Rectal smooth muscle tissue (tissue), 1 donor: ENCODE results near the gene HBZ.
"Not testable (repeated sequence)": the region's sequence is repeated elsewhere in the genome, so short reads cannot be mapped to it uniquely, and the experiment has no call there.

Source experiments
- H3K27ac ChIP-seq: one replicate; pipeline ENCODE4 v1.7.0; 2013; ENCODE audit warnings: low read depth, low read length, inconsistent platforms
- H3K27me3 ChIP-seq: one replicate; pipeline ENCODE4 v1.7.0; 2013; ENCODE audit warnings: low read length; ENCODE audit not compliant: control insufficient read depth, insufficient read depth
- H3K36me3 ChIP-seq: one replicate; pipeline ENCODE4 v1.7.0; 2013; ENCODE audit warnings: low read length; ENCODE audit not compliant: control insufficient read depth, insufficient read depth
- H3K4me1 ChIP-seq: one replicate; pipeline ENCODE4 v1.7.0; 2013; ENCODE audit warnings: low read length; ENCODE audit not compliant: control insufficient read depth, insufficient read depth
- H3K4me3 ChIP-seq: one replicate; pipeline ENCODE4 v1.7.0; 2013; ENCODE audit warnings: low read length
- H3K9ac ChIP-seq: one replicate; pipeline ENCODE4 v1.7.0; 2013; ENCODE audit warnings: low read length

Gene HBZ

GRCh38 chr16:119835-120491, 32.5 kb upstream of the HBZ start:
- Histone ChIP-seq H3K4me1 (peaks cover 3% of the 10 kb centered on the region), H3K27ac (no peak overlapping the region), H3K9ac (no peak overlapping the region), H3K4me3 (no peak overlapping the region), H3K36me3 (peaks cover 3% of the 10 kb centered on the region), H3K27me3 (no peaks in the 10 kb centered on the region)

- peaks cover 3% of the 10 kb centered on the region for H3K4me1 ChIP-seq
- no peaks in the 10 kb centered on the region for H3K27me3 ChIP-seq
- no peak overlapping the region for H3K27ac ChIP-seq
- H3K4me3 ChIP-seq = no peak overlapping the region
- H3K9ac ChIP-seq = no peak overlapping the region
- peaks cover 3% of the 10 kb centered on the region for H3K36me3 ChIP-seq
Measured at GRCh38 chr16:120756-121155, 31.7 kb upstream of the HBZ start.

GRCh38 chr16:122361-122760, 30.1 kb upstream of the HBZ start:
- Histone ChIP-seq H3K4me1 (peaks cover 3% of the 10 kb centered on the region), H3K27ac (no peak overlapping the region), H3K36me3 (peaks cover 3% of the 10 kb centered on the region), H3K9ac (no peak overlapping the region), H3K4me3 (no peak overlapping the region), H3K27me3 (no peaks in the 10 kb centered on the region)

- not testable (repeated sequence) for H3K4me1 ChIP-seq, H3K36me3 ChIP-seq, H3K9ac ChIP-seq, H3K27ac ChIP-seq, H3K27me3 ChIP-seq, H3K4me3 ChIP-seq
Measured at GRCh38 chr16:123558-124350, 28.7 kb upstream of the HBZ start.

- Histone ChIP-seq H3K4me1 (no peaks in the 10 kb centered on the region), H3K36me3 (peaks cover 3% of the 10 kb centered on the region), H3K9ac (no peak overlapping the region), H3K4me3 (no peak overlapping the region), H3K27me3 (no peaks in the 10 kb centered on the region), H3K27ac (no peak overlapping the region)
Measured at GRCh38 chr16:125011-125410, 27.4 kb upstream of the HBZ start.

- H3K36me3 ChIP-seq = no peaks in the 10 kb centered on the region
- H3K27me3 ChIP-seq = no peaks in the 10 kb centered on the region
- no peak overlapping the region for H3K27ac ChIP-seq
- H3K4me1 ChIP-seq = no peaks in the 10 kb centered on the region
- no peak overlapping the region for H3K9ac ChIP-seq
- no peak overlapping the region for H3K4me3 ChIP-seq
Measured at GRCh38 chr16:129075-129474, 23.4 kb upstream of the HBZ start.

GRCh38 chr16:130533-131173, 21.8 kb upstream of the HBZ start:
- H3K4me3 ChIP-seq = no peak overlapping the region
- H3K9ac ChIP-seq = no peak overlapping the region
- no peaks in the 10 kb centered on the region for H3K36me3 ChIP-seq
- no peak overlapping the region for H3K27ac ChIP-seq
- H3K27me3 ChIP-seq = no peaks in the 10 kb centered on the region
- H3K4me1 ChIP-seq = no peaks in the 10 kb centered on the region

GRCh38 chr16:132120-132519, 20.3 kb upstream of the HBZ start:
- Histone ChIP-seq H3K36me3 (no peaks in the 10 kb centered on the region), H3K4me1 (no peaks in the 10 kb centered on the region), H3K4me3 (no peak overlapping the region), H3K27me3 (no peaks in the 10 kb centered on the region), H3K9ac (no peak overlapping the region), H3K27ac (no peak overlapping the region)

- H3K9ac ChIP-seq = no peak overlapping the region
- no peak overlapping the region for H3K4me3 ChIP-seq
- H3K4me1 ChIP-seq = no peaks in the 10 kb centered on the region
- H3K27me3 ChIP-seq = no peaks in the 10 kb centered on the region
- no peaks in the 10 kb centered on the region for H3K36me3 ChIP-seq
- H3K27ac ChIP-seq = no peak overlapping the region
Measured at GRCh38 chr16:133716-134115, 18.7 kb upstream of the HBZ start.

GRCh38 chr16:138049-138417, 14.4 kb upstream of the HBZ start:
- Histone ChIP-seq H3K9ac (peak overlapping the region; percentile 8), H3K36me3 (no peaks in the 10 kb centered on the region), H3K4me3 (peak overlapping the region; percentile 56), H3K27ac (peak overlapping the region; percentile 15), H3K27me3 (no peaks in the 10 kb centered on the region), H3K4me1 (no peaks in the 10 kb centered on the region)

GRCh38 chr16:140175-140857, 12.1 kb upstream of the HBZ start:
- Histone ChIP-seq H3K9ac (no peak overlapping the region), H3K36me3 (no peaks in the 10 kb centered on the region), H3K27me3 (peaks cover 3% of the 10 kb centered on the region), H3K4me3 (no peak overlapping the region), H3K27ac (no peak overlapping the region), H3K4me1 (no peaks in the 10 kb centered on the region)

- Histone ChIP-seq H3K36me3 (no peaks in the 10 kb centered on the region), H3K9ac (no peak overlapping the region), H3K27ac (no peak overlapping the region), H3K4me3 (no peak overlapping the region), H3K4me1 (no peaks in the 10 kb centered on the region), H3K27me3 (peaks cover 3% of the 10 kb centered on the region)
Measured at GRCh38 chr16:142405-142967, 10.0 kb upstream of the HBZ start.
